DMS79 (cell line): ENCODE measurements around the gene TMPRSS4.

ENCODE experiments used
- DNase-seq: peaks from one replicate; lab custom pipeline; 2025; lab: John Stamatoyannopoulos, UW

TMPRSS4 gene

DNA sequence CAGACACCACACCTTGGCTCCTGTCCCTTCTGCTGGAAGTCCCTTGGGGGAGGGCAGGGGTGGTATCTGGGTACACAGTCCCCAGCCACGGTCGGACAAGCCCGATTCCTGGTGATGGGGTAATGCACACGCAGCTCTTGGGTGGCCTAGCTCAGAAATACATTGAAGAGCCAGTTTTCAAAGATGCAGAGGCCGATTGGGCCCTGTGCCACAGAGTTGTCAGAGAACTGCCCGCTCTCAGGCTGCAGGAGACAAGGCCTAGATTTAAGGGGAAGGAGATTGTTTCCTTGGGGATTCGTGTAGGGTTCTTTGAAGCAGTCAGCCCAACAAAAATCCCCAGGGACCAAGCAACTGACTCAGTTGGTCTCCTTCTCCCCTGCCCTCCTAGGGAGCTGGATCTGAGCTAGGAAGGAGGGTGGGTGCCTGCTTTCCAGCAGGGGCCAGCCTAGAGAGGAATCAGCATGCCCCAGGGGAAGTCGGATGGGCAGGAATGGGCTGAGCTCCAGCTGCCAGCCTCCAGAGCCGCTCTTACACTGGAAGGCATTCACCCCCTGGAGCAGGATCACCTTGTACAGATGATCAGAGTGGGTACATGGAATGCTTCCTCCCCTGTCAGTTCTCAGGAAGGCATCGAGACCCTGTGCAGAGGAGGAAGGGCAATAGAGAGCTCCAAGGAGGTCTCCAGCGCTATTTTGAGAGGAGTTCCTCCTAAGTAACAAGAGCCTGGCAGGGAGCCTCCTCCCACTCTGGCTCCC is 79.1 kb downstream of the TMPRSS4 start:
- DNase-seq, result no peak

DNA sequence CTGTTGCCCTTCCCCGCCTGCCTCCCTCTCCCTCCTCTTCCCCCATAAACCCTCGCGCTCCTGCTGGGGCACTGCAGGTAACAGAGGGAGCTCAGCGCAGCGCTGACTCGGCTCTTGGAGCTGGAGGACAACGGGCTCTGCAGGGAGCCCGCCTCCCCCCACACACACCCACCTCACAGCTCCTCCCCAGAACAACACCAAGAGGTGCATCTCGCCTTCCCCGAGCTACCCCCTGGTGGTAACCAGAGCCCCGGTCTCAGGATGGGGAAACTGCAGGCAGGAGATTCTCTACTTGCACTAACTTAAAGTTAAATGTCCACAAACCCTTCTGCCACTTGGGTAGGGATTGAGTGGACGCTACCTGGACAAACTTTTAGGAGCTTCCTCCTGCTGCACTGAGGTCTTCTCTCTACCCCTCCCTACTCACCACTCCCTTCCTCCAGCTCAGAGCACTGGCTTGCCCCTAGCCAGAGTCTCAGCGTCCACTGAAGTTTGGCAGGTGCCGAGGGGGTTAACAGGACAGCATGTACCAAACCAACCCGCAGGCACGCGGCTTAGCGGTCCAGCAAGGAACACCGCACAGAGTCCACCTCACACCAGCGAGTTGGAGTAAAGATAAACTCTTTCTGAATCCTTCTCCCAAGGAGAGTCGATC is 79.8 kb downstream of the TMPRSS4 start:
- no peak for DNase-seq

DNA sequence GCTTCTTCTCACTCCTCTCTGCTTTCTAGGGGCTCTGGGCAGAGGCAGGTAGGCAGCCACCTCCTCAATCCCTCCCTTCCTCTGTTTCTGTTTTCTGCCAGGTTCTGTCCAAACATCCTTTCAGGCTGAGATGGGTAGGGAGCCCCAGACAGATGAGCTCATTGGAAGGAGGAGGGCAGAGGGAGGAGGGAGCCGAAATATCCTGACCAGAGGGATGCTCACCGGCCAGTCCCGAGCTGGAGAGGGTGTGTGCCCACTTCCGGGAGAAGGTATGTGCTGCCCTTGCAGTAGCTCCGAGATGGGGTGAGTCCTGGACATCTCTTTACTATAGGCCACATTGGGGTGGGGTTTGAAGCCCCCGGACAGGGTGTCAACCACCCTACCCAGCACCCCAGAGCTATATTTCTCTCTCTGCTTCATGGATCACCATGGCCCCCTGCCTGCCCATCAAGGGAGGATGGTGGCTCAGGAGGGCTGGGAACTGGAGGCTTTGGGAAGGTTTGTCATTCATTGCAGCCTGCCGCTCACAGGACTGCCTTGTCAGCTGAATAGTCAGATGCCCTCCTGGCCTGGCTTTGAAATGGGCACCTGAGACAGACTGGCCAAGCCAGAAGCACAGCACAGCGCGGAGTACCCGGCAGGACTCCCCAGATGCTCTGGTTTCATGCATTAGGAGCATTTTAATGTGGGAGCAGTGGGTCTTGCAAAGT is 80.5 kb downstream of the TMPRSS4 start:
- no peak for DNase-seq

DNA sequence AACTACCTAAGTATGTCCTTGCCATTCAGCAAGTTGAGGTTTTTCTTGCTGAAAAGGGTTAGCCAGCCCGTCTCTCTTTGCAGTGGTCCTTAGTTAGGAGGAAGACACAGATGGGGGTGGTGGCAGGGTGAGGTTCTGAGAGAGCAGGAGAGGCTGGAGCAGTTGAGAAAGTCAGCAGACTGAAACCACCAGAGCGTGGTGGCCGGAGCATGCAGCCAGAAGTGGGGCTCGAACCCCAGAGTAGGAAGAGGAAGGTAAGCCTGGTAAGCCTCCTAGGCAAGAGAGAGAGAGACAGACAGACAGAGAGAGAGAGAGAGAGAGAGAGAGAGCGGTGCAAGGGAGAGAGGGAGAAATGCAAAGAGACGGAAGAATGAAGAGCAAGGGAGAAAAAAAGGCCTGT is 84.9 kb downstream of the TMPRSS4 start:
- DNase-seq, result no peak

DNA sequence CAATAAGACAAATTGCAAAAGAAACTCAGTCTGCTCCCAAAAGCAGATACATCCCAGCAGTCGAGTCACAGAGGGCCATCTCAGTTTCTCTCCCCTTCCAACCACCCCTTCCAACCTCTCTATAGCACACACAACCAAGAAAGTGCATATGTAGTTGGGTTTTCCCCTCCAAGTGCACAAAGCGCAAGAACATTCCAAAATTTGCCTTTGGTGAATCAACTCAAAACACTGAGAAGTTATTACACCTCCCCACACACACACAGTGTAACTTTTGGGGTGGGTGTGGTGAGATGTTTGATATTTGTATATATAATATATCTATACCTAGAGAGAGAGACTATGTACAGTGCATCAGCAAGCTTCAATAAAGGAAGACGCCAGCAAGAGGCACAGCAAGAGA is 86.0 kb downstream of the TMPRSS4 start:
- no peak for DNase-seq

DNA sequence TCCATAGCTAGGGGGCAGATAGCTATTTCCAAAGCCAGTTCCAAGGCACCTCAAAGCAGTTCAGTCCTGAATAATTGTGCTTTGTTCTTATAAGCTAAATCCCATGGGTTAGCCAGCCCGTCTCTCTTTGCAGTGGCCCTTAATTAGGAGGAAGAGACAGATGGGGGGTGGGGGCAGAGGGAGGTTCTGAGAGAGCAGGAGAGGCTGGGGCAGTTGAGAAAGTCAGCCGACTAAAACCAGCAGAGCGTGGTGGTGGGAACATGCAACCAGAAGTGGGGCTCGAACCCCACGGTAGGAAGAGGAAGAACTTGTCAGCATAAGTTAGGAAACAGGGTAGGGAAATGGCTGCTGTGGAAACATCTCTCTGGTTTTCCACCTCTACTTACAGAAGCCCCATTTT is 86.6 kb downstream of the TMPRSS4 start:
- no peak for DNase-seq

DNA sequence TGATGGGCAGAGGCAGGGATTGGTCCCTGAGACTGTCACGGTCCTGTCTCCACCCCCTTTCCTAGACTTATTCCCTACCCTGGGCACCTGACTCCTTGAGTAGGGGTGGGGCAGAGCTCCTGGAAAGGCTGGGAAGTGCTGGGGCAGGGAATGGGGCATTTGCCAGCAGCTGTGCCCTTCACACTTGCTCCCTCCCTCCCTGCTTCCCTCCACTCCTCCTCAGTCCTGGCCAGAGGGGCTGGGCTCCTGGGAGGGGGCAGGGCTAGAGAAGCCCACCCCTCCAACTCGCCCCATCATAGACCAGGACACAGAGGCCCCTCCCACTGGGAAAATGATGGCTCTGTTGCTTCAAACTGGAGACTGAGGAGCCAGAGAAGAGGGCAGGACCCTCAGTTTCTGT is 88.0 kb downstream of the TMPRSS4 start:
- no peak for DNase-seq

DNA sequence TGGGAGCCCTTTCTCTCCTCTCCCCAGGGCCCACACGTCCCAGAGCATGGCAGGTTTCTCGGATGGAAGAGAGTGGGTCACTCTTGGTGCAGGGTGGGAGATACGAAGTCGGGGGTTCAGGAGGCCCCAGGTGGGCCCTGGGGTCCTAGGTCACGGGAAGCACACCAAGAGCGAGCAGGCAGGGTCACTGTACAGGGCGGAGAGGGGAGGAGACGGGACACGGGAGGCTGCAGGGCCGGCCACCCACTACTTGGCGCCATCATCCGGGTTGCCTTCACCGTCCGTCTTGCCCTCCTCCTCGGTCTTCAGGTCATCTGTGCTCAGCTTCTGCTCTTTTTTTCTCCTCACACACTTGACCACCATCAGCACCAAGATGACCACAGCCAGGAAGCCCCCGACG is 89.8 kb downstream of the TMPRSS4 start:
- DNase-seq, result no peak

DNA sequence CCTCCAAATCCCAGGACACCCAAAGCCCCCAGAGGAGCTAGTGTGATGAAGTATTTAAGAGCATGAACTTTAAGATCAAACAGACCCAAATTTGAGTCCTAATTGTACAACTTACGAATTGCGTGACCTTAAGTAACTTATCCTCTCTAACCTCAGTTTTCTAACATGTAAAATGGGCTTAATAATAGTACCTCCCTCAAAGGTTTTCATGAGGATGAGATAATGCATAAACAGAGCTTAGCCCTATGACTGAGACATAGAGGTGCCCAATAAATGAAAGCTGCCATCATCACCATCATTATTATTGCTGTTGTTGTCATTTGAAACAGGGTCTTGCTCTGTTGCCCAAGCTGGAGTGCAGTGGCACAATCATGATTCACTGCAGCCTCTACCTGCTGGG is 90.4 kb downstream of the TMPRSS4 start:
- DNase-seq, result no peak

DNA sequence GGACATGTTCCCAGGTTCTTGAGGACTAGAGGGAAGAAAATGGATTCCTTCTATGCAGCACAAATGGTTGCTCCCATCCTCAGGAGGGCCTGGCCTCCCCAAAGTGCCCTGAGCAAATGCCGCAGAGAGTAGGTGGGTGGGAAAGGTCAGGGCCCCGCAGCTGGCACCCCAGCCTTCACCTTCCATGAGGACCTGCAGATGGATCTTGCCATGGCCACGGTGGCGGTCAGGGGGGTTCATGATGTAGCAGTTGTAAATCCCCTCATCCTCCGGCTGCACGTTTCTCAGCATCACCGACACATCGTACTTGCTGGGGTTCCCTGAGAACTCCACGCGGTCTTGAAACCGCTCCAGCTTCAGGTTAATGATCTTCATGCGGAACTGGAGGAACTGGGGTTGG is 91.0 kb downstream of the TMPRSS4 start:
- no peak for DNase-seq

DNA sequence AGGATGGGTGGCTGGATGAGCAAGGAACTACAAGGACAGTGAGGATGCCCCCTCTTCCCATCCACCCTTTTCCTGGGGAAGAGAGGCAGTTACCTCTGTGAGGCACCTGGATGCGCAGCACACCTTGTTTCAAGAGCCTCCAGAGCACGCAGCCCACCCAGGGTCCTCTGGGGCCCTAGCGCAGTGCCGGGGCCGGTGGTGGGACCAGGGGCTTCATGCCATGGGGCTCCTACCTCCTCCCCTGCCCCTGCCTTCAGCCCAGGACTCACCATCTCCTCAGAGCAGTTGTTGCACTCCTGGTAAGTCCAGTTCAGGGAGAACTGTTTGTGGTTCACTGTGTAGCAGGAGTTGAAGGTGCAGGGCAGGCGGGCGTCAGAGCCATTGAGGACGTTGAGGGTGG is 91.4 kb downstream of the TMPRSS4 start:
- DNase-seq, result no peak

DNA sequence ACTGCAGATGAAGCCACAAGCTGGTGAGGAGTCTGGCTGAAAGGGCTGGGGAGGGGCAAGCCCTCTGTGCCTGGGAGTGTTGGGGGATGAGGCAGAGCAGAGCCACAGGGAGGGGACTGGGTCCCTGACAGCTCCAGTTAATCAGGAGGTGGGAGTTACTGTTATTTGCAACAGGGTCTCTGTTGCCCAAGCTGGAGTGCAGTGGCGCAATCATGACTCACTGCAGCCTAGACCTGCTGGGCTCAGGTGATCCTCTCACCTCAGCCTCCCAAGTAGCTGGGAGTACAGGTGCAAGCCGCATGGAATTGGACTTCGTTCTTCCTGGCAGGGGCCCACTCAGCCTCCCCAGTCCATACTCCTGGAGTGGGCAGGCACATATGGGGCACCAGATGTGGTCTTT is 91.9 kb downstream of the TMPRSS4 start:
- DNase-seq, result no peak

DNA sequence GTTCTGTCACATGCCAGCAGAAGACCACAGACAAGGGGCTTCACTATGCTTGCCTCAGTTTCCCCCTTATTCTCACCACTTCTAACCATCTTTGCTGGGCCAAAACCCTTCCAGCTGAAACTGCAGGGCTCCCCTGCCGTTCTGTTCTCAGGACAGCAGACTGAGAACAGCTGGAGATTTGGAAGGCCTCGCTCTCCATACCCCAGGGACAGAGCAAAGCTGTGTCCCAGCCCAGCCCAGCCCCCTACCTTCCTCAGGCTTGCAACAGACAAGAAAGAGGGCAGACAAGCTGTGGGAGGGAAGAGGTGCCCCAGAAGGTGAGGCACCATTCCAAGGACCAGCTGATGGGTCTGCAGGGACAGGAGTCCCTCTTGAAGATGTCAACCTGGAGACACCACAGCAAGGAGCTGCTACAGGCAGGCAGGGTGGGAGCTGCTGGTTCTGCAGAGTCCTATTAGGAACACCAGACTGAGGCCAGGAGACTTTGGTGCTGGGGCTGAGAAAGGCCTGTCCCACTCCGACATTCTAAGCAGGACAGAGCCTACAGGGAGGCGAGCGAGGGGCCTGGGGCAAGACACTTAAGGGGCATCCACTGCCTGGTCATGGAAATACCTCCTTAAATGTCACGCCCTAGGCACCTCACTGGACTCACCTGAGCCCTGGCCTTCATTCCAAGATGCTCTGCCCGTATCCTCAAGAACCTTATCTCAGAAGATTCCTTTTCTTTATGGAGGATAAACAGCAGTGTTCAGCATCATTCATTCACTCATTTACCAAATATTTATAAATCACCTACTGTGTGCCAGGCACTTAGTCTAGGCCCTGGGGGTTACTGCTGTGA is 92.6 kb downstream of the TMPRSS4 start:
- DNase-seq, result no peak

DNA sequence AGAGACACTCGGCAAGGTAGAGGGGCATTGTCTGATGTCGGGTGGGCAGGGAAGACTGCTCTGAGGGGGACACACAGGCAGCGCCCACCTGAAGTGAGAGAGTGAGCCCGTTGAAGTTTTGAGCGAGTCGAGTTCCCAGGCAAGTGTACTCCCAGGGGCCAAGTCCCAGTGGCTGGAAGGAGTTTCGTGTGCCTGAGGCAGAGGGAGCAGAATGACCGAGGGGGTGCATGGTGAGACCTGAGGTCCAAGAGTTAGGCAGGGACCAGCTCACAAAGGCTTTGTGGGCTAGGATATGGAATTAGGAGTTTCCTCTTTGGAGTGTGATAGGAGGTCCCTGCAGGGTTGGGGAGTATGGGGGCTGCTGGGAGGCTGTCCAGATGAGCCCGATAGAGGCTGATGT is 93.4 kb downstream of the TMPRSS4 start:
- no peak for DNase-seq

DNA sequence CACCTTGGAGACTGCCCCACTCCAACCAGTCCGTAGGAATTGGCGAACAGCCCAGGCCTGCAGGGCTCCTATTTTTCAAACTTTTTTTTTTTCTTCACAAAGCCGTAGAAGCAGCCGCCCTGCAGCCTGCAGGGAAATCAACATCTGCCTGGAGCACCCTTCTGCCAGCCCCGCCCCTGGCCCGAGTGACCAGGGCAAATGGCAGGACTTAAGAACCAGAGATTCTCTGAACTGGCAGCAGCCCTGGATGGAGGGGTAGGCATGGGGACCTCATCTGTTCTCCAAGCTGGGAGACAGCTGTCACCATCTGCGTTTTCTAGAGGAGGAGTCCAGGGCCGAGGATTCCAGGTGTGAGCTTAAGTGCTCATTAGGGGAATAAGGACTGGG is 94.0 kb downstream of the TMPRSS4 start:
- DNase-seq, result peak; percentile 77
